Measurements from ENCODE around the gene AUTS2. TPM values are rescaled to one million over a fixed set of nuclear protein-coding genes. Genes with fewer than 3 reads are reported as not detected.

Gene AUTS2
- total RNA-seq, 6 donors from 2014 or later, result 38.9 to 151 (median 55.8) TPM

- ATAC-seq (ENCODE audit: low FRiP score in 2 of 2) (no peak), DNase-seq (no peak)
- 56 to 70% methylated on average over 5 of the region's 5 CpGs for WGBS, 2 donors
- H3K36me3 ChIP-seq, result no peaks in the 10 kb centered on the region
- H3K4me1 ChIP-seq, result no peaks in the 10 kb centered on the region
- no peak for TF ChIP-seq POLR2AphosphoS5 (IDR thresholded peaks at IDR 0.05)
- TF ChIP-seq CTCF (IDR thresholded peaks at IDR 0.05), result no peak
- TF ChIP-seq EP300 (IDR thresholded peaks at IDR 0.05), result no peak
- no peaks in the 10 kb centered on the region for H3K27me3 ChIP-seq
- H3K4me3 ChIP-seq, result no peak overlapping the region
- no peak overlapping the region for H3K27ac ChIP-seq
- H3K9me3 ChIP-seq, result no peaks in the 10 kb centered on the region
These were observed 264.3 kb downstream of the AUTS2 start for GRCh38 chr7:69862413-69863064.

- Histone ChIP-seq H3K36me3 (no peaks in the 10 kb centered on the region), H3K9me3 (no peaks in the 10 kb centered on the region), H3K27me3 (no peaks in the 10 kb centered on the region), H3K27ac (no peak overlapping the region), H3K4me1 (no peaks in the 10 kb centered on the region), H3K4me3 (no peak overlapping the region)
- WGBS, 2 donors, result 78 to 84% methylated on average over 1 of the region's 1 CpG
- no peak for ATAC-seq (ENCODE audit: low FRiP score in 2 of 2)
- DNase-seq, result no peak
- TF ChIP-seq POLR2A (IDR thresholded peaks at IDR 0.05) (no peak), POLR2AphosphoS5 (IDR thresholded peaks at IDR 0.05) (no peak), EP300 (IDR thresholded peaks at IDR 0.05) (no peak), CTCF (IDR thresholded peaks at IDR 0.05) (no peak)
These were observed 266.0 kb downstream of the AUTS2 start for GRCh38 chr7:69864274-69864673.

GRCh38 chr7:69864822-69865221 is 266.5 kb downstream of the AUTS2 start:
- ATAC-seq (ENCODE audit: low FRiP score in 2 of 2) (no peak), DNase-seq (no peak)
- 57 to 73% methylated on average over 4 of the region's 4 CpGs for WGBS, 2 donors
- no peak for TF ChIP-seq POLR2AphosphoS5 (IDR thresholded peaks at IDR 0.05)
- TF ChIP-seq POLR2A (IDR thresholded peaks at IDR 0.05), result no peak
- TF ChIP-seq CTCF (IDR thresholded peaks at IDR 0.05), result no peak
- no peak for TF ChIP-seq EP300 (IDR thresholded peaks at IDR 0.05)
- Histone ChIP-seq H3K27ac (no peak overlapping the region), H3K4me1 (no peaks in the 10 kb centered on the region), H3K4me3 (no peak overlapping the region), H3K27me3 (no peaks in the 10 kb centered on the region), H3K9me3 (no peaks in the 10 kb centered on the region), H3K36me3 (no peaks in the 10 kb centered on the region)

- Histone ChIP-seq H3K36me3 (no peaks in the 10 kb centered on the region), H3K9me3 (no peaks in the 10 kb centered on the region), H3K4me3 (no peak overlapping the region), H3K27me3 (no peaks in the 10 kb centered on the region), H3K27ac (no peak overlapping the region), H3K4me1 (peaks cover 0 to 6% (median 0%) of the 10 kb centered on the region in 4 donors)
- WGBS, 2 donors, result 65 to 85% methylated on average over 4 of the region's 4 CpGs
- no peak for DNase-seq
- TF ChIP-seq CTCF (IDR thresholded peaks at IDR 0.05) (no peak), POLR2AphosphoS5 (IDR thresholded peaks at IDR 0.05) (no peak), POLR2A (IDR thresholded peaks at IDR 0.05) (no peak)
- ATAC-seq (ENCODE audit: low FRiP score in 2 of 2), result no peak
These were observed 270.6 kb downstream of the AUTS2 start for GRCh38 chr7:69868921-69869320.

- H3K27me3 ChIP-seq, result no peaks in the 10 kb centered on the region
- TF ChIP-seq POLR2AphosphoS5 (IDR thresholded peaks at IDR 0.05) (no peak), POLR2A (IDR thresholded peaks at IDR 0.05) (no peak), CTCF (IDR thresholded peaks at IDR 0.05) (no peak), EP300 (IDR thresholded peaks at IDR 0.05) (no peak)
- WGBS, 2 donors, result 88 to 95% methylated on average over 7 of the region's 7 CpGs
- peak in 1 of 2 donors; percentile 81 for ATAC-seq (ENCODE audit: low FRiP score in 2 of 2)
- no peak overlapping the region for H3K4me3 ChIP-seq
- no peaks in the 10 kb centered on the region for H3K9me3 ChIP-seq
- no peak overlapping the region for H3K27ac ChIP-seq
- H3K4me1 ChIP-seq, result peaks cover 0 to 6% (median 0%) of the 10 kb centered on the region in 4 donors
- no peaks in the 10 kb centered on the region for H3K36me3 ChIP-seq
- no peak for DNase-seq
These were observed 273.1 kb downstream of the AUTS2 start for GRCh38 chr7:69871213-69871885.
